HG03442 (cell line): Measurements from ENCODE around the gene LCE2C.
"Not testable (repeated sequence)": the region's sequence is repeated elsewhere in the genome, so short reads cannot be mapped to it uniquely, and the experiment has no call there.

Source experiments
- ATAC-seq: cut with Tn5 transposase; IDR thresholded peaks from one replicate; pipeline ENCODE4 v1.9.1; 2021; ENCODE audit warnings: mild to moderate bottlenecking, moderate library complexity; ENCODE audit not compliant: unreplicated experiment

Gene LCE2C

GRCh38 chr1:152674983-152675382, at the start of gene LCE2C:
Gene LCE2C (plus strand): TSS chr1:152675279. CDS start chr1:152676016, 737 bp downstream.
- ATAC-seq: not testable (repeated sequence)

GRCh38 chr1:152626744-152627143, 48.3 kb upstream of the LCE2C start:
- no peak for ATAC-seq

- no peak for ATAC-seq
Observed at GRCh38 chr1:152630596-152630995, 44.5 kb upstream of the LCE2C start.

GRCh38 chr1:152640351-152640750, 34.7 kb upstream of the LCE2C start:
- no peak for ATAC-seq

- no peak for ATAC-seq
Observed at GRCh38 chr1:152643945-152644344, 31.1 kb upstream of the LCE2C start.

GRCh38 chr1:152645146-152645545, 29.9 kb upstream of the LCE2C start:
- no peak for ATAC-seq

GRCh38 chr1:152646656-152647055, 28.4 kb upstream of the LCE2C start:
- ATAC-seq: no peak

GRCh38 chr1:152654110-152654509, 21.0 kb upstream of the LCE2C start:
- no peak for ATAC-seq

- ATAC-seq: no peak
Observed at GRCh38 chr1:152656459-152656858, 18.6 kb upstream of the LCE2C start.

GRCh38 chr1:152657677-152658076, 17.4 kb upstream of the LCE2C start:
- no peak for ATAC-seq

- ATAC-seq: no peak
Observed at GRCh38 chr1:152658649-152659048, 16.4 kb upstream of the LCE2C start.

GRCh38 chr1:152663098-152663497, 12.0 kb upstream of the LCE2C start, which contains the start of gene LCE2D:
Gene LCE2D (plus strand): TSS chr1:152663380. CDS start chr1:152664106, 726 bp downstream.
- ATAC-seq: no peak

GRCh38 chr1:152666171-152666570, 8.9 kb upstream of the LCE2C start:
- not testable (repeated sequence) for ATAC-seq

GRCh38 chr1:152667648-152668047, 7.4 kb upstream of the LCE2C start:
- ATAC-seq: no peak

GRCh38 chr1:152673016-152673415, 2.1 kb upstream of the LCE2C start:
- ATAC-seq: no peak

- ATAC-seq: no peak
Observed at GRCh38 chr1:152679459-152679858, 4.4 kb downstream of the LCE2C start.

- no peak for ATAC-seq
Observed at GRCh38 chr1:152681616-152682015, 6.5 kb downstream of the LCE2C start.

GRCh38 chr1:152683846-152684245, 8.8 kb downstream of the LCE2C start:
- no peak for ATAC-seq

- not testable (repeated sequence) for ATAC-seq
Observed at GRCh38 chr1:152685823-152686222, 10.7 kb downstream of the LCE2C start, which contains the start of gene LCE2B. Gene LCE2B (plus strand): TSS chr1:152686123. CDS start chr1:152686844, 721 bp downstream.

GRCh38 chr1:152697701-152698600, 22.9 kb downstream of the LCE2C start, which contains the start of gene LCE2A:
Gene LCE2A (plus strand): TSS chr1:152698345. CDS start chr1:152698902, 557 bp downstream.
- no peak for ATAC-seq

- no peak for ATAC-seq
Observed at GRCh38 chr1:152699746-152700145, 24.7 kb downstream of the LCE2C start.

- ATAC-seq: no peak
Observed at GRCh38 chr1:152707860-152708259, 32.8 kb downstream of the LCE2C start, which contains the start of gene LCE4A. Gene LCE4A (plus strand): TSS chr1:152708160. CDS start chr1:152709076, 916 bp downstream.
